K562 (cell line): ENCODE measurements around the gene LPAR2. TPM values are rescaled to one million over a fixed set of nuclear protein-coding genes. Genes with fewer than 3 reads are reported as not detected.

Source experiments
- HDAC1 ChIP-seq, 2 experiments: fragments of 450-650 bp; IDR thresholded peaks; 2 replicates each; pipeline ENCODE4 v1.6.1; 2016 to 2017; ENCODE audit warnings: inconsistent platforms in 1 of 2, mild to moderate bottlenecking in 1 of 2, moderate library complexity in 1 of 2
- HNRNPL ChIP-seq: fragments of 200-400 bp; formaldehyde crosslinking; IDR thresholded peaks from 2 replicates; pipeline ENCODE4 v1.6.1; 2017; ENCODE audit warnings: low read depth, mild to moderate bottlenecking, low read length
- L3MBTL2 ChIP-seq: fragments of 450-650 bp; IDR thresholded peaks from 2 replicates; pipeline ENCODE4 v1.6.1; 2016; ENCODE audit warnings: mild to moderate bottlenecking, moderate library complexity
- MECOM ChIP-seq: fragments of 250-450 bp; sonication (Bioruptor Pico); IDR thresholded peaks from 2 replicates; pipeline ENCODE4 v1.8.0; 2022; ENCODE audit warnings: inconsistent platforms
- NFYB ChIP-seq: IDR thresholded peaks from 2 replicates; pipeline ENCODE4 v1.6.1; 2011; ENCODE audit warnings: mild to moderate bottlenecking, moderate library complexity; ENCODE audit not compliant: insufficient read length; ENCODE audit errors: extremely low read depth
- RBM34 ChIP-seq: fragments of 200-400 bp; formaldehyde crosslinking; IDR thresholded peaks from 2 replicates; pipeline ENCODE4 v1.6.1; 2018; ENCODE audit warnings: low read length, borderline replicate concordance; ENCODE audit not compliant: insufficient read depth
- SOX6 ChIP-seq: fragments of 450-650 bp; IDR thresholded peaks from 2 replicates; pipeline ENCODE4 v1.6.1; 2014; ENCODE audit warnings: mild to moderate bottlenecking
- STAT5B ChIP-seq: fragments of 250-450 bp; sonication (Bioruptor Pico); IDR thresholded peaks from 2 replicates; pipeline ENCODE4 v1.8.0; 2021; ENCODE audit warnings: mild to moderate bottlenecking, inconsistent platforms
- TCFL5 ChIP-seq: fragments of 250-450 bp; sonication (Bioruptor Pico); conservative IDR thresholded peaks from 2 replicates; pipeline ENCODE4 v1.6.1; 2021; ENCODE audit warnings: mild to moderate bottlenecking, moderate library complexity, matching md5 sums
- TEAD4 ChIP-seq, 2 experiments: sonication (generic) in 1 of 2; formaldehyde crosslinking in 1 of 2; IDR thresholded peaks; 2 replicates each; pipeline versions ENCODE4 v1.6.1 to v1.8.0; 2012 to 2022; ENCODE audit warnings: borderline replicate concordance in 1 of 2, inconsistent platforms in 1 of 2, low read length in 1 of 2, mild to moderate bottlenecking in 1 of 2, missing genetic modification reagents in 1 of 2
- ZBTB8A ChIP-seq: fragments of 450-650 bp; IDR thresholded peaks from 2 replicates; pipeline ENCODE4 v1.6.1; 2018; ENCODE audit warnings: mild to moderate bottlenecking, moderate library complexity; ENCODE audit not compliant: partially characterized antibody
- ZNF232 ChIP-seq: sonication (generic); formaldehyde crosslinking; IDR thresholded peaks from 2 replicates; pipeline ENCODE4 v1.8.0; 2022; ENCODE audit warnings: mild to moderate bottlenecking, missing genetic modification reagents
- ZNF239 ChIP-seq: fragments of 250-450 bp; sonication (Bioruptor Pico); IDR thresholded peaks from 2 replicates; pipeline ENCODE4 v1.4.0; 2020; ENCODE audit warnings: mild to moderate bottlenecking
- ZNF263 ChIP-seq: sonication (generic); formaldehyde crosslinking; IDR thresholded peaks from 2 replicates; pipeline ENCODE4 v1.8.0; 2022; ENCODE audit warnings: mild to moderate bottlenecking, missing genetic modification reagents, borderline replicate concordance
- ZNF445 ChIP-seq: fragments of 250-450 bp; sonication (Bioruptor Pico); IDR thresholded peaks from 2 replicates; pipeline ENCODE4 v1.4.0; 2020; ENCODE audit warnings: low read depth, mild to moderate bottlenecking, moderate library complexity
- ZNF717 ChIP-seq: fragments of 250-450 bp; sonication (Bioruptor Pico); IDR thresholded peaks from 2 replicates; pipeline ENCODE4 v1.5.0; 2021
- ZNF77 ChIP-seq: fragments of 250-450 bp; sonication (Bioruptor Pico); IDR thresholded peaks from 2 replicates; pipeline ENCODE4 v1.5.0; 2020
- polyA plus RNA-seq, 8 experiments: library from polyadenylated mRNA; depleted of rRNA in 4 of 8; stranded (reverse) in 5 of 8; unstranded in 3 of 8; fragments of >200 nt; fragmentation: Nextera tagmentation in 2 of 8; fragmentation: Illumina TruSeq in 1 of 8; extraction: Ambion mirVana in 2 of 8; extraction: Trizol in 1 of 8; gene quantifications; 2 replicates each; pipeline versions ENCODE4 v1.2.1 to v1.2.3, GENCODE V29; 2011 to 2014; ENCODE audit warnings: inconsistent platforms in 1 of 8, missing spikeins in 1 of 8
- total RNA-seq, 7 experiments: library from RNA; depleted of rRNA in 6 of 7; stranded (reverse); fragments of >200 nt in 6 of 7; fragmentation: Illumina TruSeq in 2 of 7; extraction: Trizol in 2 of 7; gene quantifications; 2 replicates each; pipeline versions ENCODE4 v1.2.1 to v1.2.3, GENCODE V29; 2011 to 2021; ENCODE audit warnings: low replicate concordance in 1 of 7
- TF ChIP-seq, protein P1 (sequence below): sonication (generic); formaldehyde crosslinking; IDR thresholded peaks from 2 replicates; pipeline ENCODE4 v1.8.1; 2023; ENCODE audit warnings: mild to moderate bottlenecking, missing genetic modification reagents
- TF ChIP-seq, protein P2 (sequence below): fragments of 450-650 bp; formaldehyde crosslinking; IDR thresholded peaks from 2 replicates; pipeline ENCODE4 v1.4.0; 2022; ENCODE audit warnings: mild to moderate bottlenecking, moderate library complexity
- TF ChIP-seq, protein P3 (sequence below): fragments of 150-350 bp; IDR thresholded peaks from 2 replicates; pipeline ENCODE4 v1.6.1; 2014; ENCODE audit warnings: low read depth, mild to moderate bottlenecking, low read length, borderline replicate concordance
- TF ChIP-seq, protein P4 (sequence below): conservative IDR thresholded peaks from 2 replicates; pipeline ENCODE4 v1.6.1; 2011; ENCODE audit warnings: low read depth, mild to moderate bottlenecking, low read length; ENCODE audit not compliant: control insufficient read depth

The LPAR2 gene
- total and polyA plus RNA-seq, 9 of the 15 experiments (the other 6 are each of a cell fraction or from before 2014, with no cell fraction given): 0.63 to 13.8 (median 4.4) TPM

DNA sequence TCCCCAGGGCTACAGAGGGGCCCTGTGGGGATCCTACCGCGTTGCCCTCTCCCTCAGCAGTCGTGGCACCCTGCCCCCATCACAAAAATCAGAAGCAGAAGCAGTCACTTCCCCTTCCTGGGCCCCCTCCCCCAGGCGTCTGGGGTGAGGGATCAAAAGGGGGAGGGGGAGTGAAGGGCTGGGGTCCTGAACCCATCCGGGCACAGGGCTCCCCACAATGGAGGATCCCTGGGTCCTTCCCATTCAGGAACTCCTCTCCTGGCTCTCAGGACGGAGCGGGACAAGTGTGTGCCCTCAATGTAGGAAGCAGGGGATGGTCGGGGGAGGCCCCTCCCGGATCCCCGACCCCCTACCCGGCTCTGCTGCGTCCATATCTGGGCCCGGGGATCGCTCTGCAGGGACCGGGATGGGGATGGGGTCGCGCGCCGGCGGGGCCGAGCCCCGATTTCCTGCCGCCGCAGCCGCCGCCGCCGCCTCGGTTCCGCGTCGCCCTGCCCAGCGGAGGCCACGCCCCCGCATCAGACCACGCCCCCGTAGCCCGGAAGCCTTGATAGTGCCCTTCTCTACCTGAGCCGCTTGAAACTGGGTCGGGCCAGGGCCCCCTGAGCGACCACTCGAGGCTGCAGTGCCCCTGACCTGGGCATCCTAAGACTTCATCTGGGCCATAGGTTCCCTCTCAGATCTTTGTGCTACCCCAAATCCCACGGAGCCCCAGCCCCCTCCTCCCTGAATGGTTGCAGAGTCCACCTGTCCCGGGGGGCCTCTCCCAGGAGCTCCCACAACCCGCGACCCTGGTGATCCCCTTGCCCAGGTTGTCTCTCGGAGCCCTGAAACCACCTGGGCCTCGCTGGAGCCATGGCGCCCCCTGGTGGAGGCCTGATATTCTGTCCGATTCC is 15.4 kb upstream of the LPAR2 start, which contains the start of gene GMIP (continued):
- TF ChIP-seq, protein P1, sequence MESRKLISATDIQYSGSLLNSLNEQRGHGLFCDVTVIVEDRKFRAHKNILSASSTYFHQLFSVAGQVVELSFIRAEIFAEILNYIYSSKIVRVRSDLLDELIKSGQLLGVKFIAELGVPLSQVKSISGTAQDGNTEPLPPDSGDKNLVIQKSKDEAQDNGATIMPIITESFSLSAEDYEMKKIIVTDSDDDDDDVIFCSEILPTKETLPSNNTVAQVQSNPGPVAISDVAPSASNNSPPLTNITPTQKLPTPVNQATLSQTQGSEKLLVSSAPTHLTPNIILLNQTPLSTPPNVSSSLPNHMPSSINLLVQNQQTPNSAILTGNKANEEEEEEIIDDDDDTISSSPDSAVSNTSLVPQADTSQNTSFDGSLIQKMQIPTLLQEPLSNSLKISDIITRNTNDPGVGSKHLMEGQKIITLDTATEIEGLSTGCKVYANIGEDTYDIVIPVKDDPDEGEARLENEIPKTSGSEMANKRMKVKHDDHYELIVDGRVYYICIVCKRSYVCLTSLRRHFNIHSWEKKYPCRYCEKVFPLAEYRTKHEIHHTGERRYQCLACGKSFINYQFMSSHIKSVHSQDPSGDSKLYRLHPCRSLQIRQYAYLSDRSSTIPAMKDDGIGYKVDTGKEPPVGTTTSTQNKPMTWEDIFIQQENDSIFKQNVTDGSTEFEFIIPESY: no peak; the same call in 1 of the 2 replicates
- no peak for TF ChIP-seq ZNF77 (CRISPR knock-in tag)
- no peak for TF ChIP-seq SOX6
- TF ChIP-seq, protein P2, sequence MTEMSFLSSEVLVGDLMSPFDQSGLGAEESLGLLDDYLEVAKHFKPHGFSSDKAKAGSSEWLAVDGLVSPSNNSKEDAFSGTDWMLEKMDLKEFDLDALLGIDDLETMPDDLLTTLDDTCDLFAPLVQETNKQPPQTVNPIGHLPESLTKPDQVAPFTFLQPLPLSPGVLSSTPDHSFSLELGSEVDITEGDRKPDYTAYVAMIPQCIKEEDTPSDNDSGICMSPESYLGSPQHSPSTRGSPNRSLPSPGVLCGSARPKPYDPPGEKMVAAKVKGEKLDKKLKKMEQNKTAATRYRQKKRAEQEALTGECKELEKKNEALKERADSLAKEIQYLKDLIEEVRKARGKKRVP (CRISPR knock-in tag): no peak
- TF ChIP-seq, protein P3, sequence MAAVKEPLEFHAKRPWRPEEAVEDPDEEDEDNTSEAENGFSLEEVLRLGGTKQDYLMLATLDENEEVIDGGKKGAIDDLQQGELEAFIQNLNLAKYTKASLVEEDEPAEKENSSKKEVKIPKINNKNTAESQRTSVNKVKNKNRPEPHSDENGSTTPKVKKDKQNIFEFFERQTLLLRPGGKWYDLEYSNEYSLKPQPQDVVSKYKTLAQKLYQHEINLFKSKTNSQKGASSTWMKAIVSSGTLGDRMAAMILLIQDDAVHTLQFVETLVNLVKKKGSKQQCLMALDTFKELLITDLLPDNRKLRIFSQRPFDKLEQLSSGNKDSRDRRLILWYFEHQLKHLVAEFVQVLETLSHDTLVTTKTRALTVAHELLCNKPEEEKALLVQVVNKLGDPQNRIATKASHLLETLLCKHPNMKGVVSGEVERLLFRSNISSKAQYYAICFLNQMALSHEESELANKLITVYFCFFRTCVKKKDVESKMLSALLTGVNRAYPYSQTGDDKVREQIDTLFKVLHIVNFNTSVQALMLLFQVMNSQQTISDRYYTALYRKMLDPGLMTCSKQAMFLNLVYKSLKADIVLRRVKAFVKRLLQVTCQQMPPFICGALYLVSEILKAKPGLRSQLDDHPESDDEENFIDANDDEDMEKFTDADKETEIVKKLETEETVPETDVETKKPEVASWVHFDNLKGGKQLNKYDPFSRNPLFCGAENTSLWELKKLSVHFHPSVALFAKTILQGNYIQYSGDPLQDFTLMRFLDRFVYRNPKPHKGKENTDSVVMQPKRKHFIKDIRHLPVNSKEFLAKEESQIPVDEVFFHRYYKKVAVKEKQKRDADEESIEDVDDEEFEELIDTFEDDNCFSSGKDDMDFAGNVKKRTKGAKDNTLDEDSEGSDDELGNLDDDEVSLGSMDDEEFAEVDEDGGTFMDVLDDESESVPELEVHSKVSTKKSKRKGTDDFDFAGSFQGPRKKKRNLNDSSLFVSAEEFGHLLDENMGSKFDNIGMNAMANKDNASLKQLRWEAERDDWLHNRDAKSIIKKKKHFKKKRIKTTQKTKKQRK: no peak
- TF ChIP-seq, protein P4, sequence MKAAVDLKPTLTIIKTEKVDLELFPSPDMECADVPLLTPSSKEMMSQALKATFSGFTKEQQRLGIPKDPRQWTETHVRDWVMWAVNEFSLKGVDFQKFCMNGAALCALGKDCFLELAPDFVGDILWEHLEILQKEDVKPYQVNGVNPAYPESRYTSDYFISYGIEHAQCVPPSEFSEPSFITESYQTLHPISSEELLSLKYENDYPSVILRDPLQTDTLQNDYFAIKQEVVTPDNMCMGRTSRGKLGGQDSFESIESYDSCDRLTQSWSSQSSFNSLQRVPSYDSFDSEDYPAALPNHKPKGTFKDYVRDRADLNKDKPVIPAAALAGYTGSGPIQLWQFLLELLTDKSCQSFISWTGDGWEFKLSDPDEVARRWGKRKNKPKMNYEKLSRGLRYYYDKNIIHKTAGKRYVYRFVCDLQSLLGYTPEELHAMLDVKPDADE: no peak
- no peak for TF ChIP-seq ZNF239 (CRISPR knock-in tag)
- no peak for TF ChIP-seq TEAD4 (IDR thresholded peaks at IDR 0.05; ENCODE audit: low read length)
- no peak for TF ChIP-seq TEAD4 (CRISPR knock-in tag; IDR thresholded peaks at IDR 0.05; ENCODE audit: borderline replicate concordance)
- no peak for TF ChIP-seq ZBTB8A
- no peak for TF ChIP-seq ZNF263 (CRISPR knock-in tag)
- no peak for TF ChIP-seq RBM34
- no peak for TF ChIP-seq ZNF717 (CRISPR knock-in tag)
- TF ChIP-seq HDAC1 (IDR thresholded peaks at IDR 0.05): peak in 1 of 2 experiments; percentile 20; a peak in 1 of 4 replicates
- no peak for TF ChIP-seq TCFL5 (CRISPR knock-in tag)
- TF ChIP-seq NFYB: no peak
- no peak for TF ChIP-seq MECOM (CRISPR knock-in tag)
- no peak for TF ChIP-seq ZNF445
- no peak for TF ChIP-seq L3MBTL2
- no peak for TF ChIP-seq HNRNPL
- TF ChIP-seq ZNF232 (CRISPR knock-in tag): no peak
- no peak for TF ChIP-seq STAT5B (CRISPR knock-in tag)
